Epithelial cell of prostate (primary cell): Measurements from ENCODE around the gene LHPP.
"Not testable (repeated sequence)": the region's sequence is repeated elsewhere in the genome, so short reads cannot be mapped to it uniquely, and the experiment has no call there.

Experiments used
- DNase-seq: peaks from one replicate; pipeline ENCODE4 v3.0.0-alpha.2; 2011; ENCODE audit warnings: low read depth, low spot score
- H3K27ac ChIP-seq: fragments of 450-650 bp; 2 replicates; pipeline ENCODE4 v1.5.1; 2017; ENCODE audit warnings: mild to moderate bottlenecking

LHPP gene

GRCh38 chr10:124600051-124600880 lies 138.6 kb downstream of the LHPP start:
- no peak for DNase-seq
- H3K27ac ChIP-seq, result no peak overlapping the region

- no peak for DNase-seq
- no peak overlapping the region for H3K27ac ChIP-seq
Observed at GRCh38 chr10:124601016-124601415, 139.4 kb downstream of the LHPP start.

- no peak overlapping the region for H3K27ac ChIP-seq
- no peak for DNase-seq
Observed at GRCh38 chr10:124601431-124602120, 140.0 kb downstream of the LHPP start.

- DNase-seq, result no peak
- no peak overlapping the region for H3K27ac ChIP-seq
Observed at GRCh38 chr10:124602121-124602561, 140.5 kb downstream of the LHPP start.

- no peak for DNase-seq
- H3K27ac ChIP-seq, result no peak overlapping the region
Observed at GRCh38 chr10:124602646-124603365, 141.2 kb downstream of the LHPP start.

GRCh38 chr10:124603376-124604213 lies 142.0 kb downstream of the LHPP start:
- no peak for DNase-seq
- H3K27ac ChIP-seq, result no peak overlapping the region

- no peak for DNase-seq
- H3K27ac ChIP-seq, result no peak overlapping the region
Observed at GRCh38 chr10:124604214-124605000, 142.8 kb downstream of the LHPP start.

GRCh38 chr10:124605001-124605370 lies 143.4 kb downstream of the LHPP start:
- DNase-seq, result no peak
- no peak overlapping the region for H3K27ac ChIP-seq

- no peak for DNase-seq
- H3K27ac ChIP-seq, result no peak overlapping the region
Observed at GRCh38 chr10:124605481-124605855, 143.8 kb downstream of the LHPP start.

GRCh38 chr10:124605856-124606812 lies 144.5 kb downstream of the LHPP start:
- no peak overlapping the region for H3K27ac ChIP-seq
- DNase-seq, result no peak

GRCh38 chr10:124606822-124607221 lies 145.2 kb downstream of the LHPP start:
- DNase-seq, result no peak
- no peak overlapping the region for H3K27ac ChIP-seq

GRCh38 chr10:124607693-124608092 lies 146.1 kb downstream of the LHPP start:
- H3K27ac ChIP-seq, result no peak overlapping the region
- DNase-seq, result no peak

- no peak for DNase-seq
- H3K27ac ChIP-seq, result no peak overlapping the region
Observed at GRCh38 chr10:124608093-124608721, 146.6 kb downstream of the LHPP start.

GRCh38 chr10:124609698-124610097 lies 148.1 kb downstream of the LHPP start:
- no peak for DNase-seq
- H3K27ac ChIP-seq, result no peak overlapping the region

GRCh38 chr10:124610186-124610585 lies 148.6 kb downstream of the LHPP start:
- H3K27ac ChIP-seq, DNase-seq: not testable (repeated sequence)

- not testable (repeated sequence) for H3K27ac ChIP-seq, DNase-seq
Observed at GRCh38 chr10:124610851-124611250, 149.2 kb downstream of the LHPP start.

GRCh38 chr10:124611738-124612137 lies 150.1 kb downstream of the LHPP start:
- DNase-seq, result no peak
- no peak overlapping the region for H3K27ac ChIP-seq
